Measurements from ENCODE around the gene INTS6L.
"Not testable (repeated sequence)": the region's sequence is repeated elsewhere in the genome, so short reads cannot be mapped to it uniquely, and the experiment has no call there.

The INTS6L gene

GRCh38 chrX:135595543-135595942 lies 75.1 kb downstream of the INTS6L start:
- H3K36me3 Mint-ChIP-seq (ENCODE audit: low read depth): no peaks in the 10 kb centered on the region
- H3K27ac Mint-ChIP-seq: no peak overlapping the region
- H3K27me3 Mint-ChIP-seq: peaks cover 5% of the 10 kb centered on the region
- intact Hi-C loops (cut with micrococcal nuclease): no loop called here
- no peaks in the 10 kb centered on the region for H3K4me1 Mint-ChIP-seq (ENCODE audit: low read depth)
- H3K4me3 Mint-ChIP-seq: no peak overlapping the region
- H3K9me3 Mint-ChIP-seq: no peaks in the 10 kb centered on the region

GRCh38 chrX:135596495-135596894 lies 76.0 kb downstream of the INTS6L start:
- no peaks in the 10 kb centered on the region for H3K9me3 Mint-ChIP-seq
- intact Hi-C loops (cut with micrococcal nuclease): loop anchor here (1.0 kb wide), 1 partner anchor 112 kb away; no protein-coding TSS in a partner anchor
- H3K27ac Mint-ChIP-seq: no peak overlapping the region
- H3K27me3 Mint-ChIP-seq: peaks cover 5% of the 10 kb centered on the region
- H3K4me1 Mint-ChIP-seq (ENCODE audit: low read depth): no peaks in the 10 kb centered on the region
- no peaks in the 10 kb centered on the region for H3K36me3 Mint-ChIP-seq (ENCODE audit: low read depth)
- H3K4me3 Mint-ChIP-seq: no peak overlapping the region

- Mint-ChIP-seq H3K4me3 (no peak overlapping the region), H3K27me3 (no peaks in the 10 kb centered on the region), H3K36me3 (ENCODE audit: low read depth) (no peaks in the 10 kb centered on the region), H3K4me1 (ENCODE audit: low read depth) (no peaks in the 10 kb centered on the region), H3K9me3 (no peaks in the 10 kb centered on the region), H3K27ac (no peak overlapping the region)
- intact Hi-C loops (cut with micrococcal nuclease): no loop called here
These were observed 85.4 kb downstream of the INTS6L start for GRCh38 chrX:135605906-135606305.

- H3K36me3 Mint-ChIP-seq (ENCODE audit: low read depth); intact Hi-C loops (cut with micrococcal nuclease); H3K4me1 Mint-ChIP-seq (ENCODE audit: low read depth); H3K9me3 Mint-ChIP-seq; H3K27ac Mint-ChIP-seq; H3K27me3 Mint-ChIP-seq; H3K4me3 Mint-ChIP-seq: not testable (repeated sequence)
These were observed 104.1 kb downstream of the INTS6L start for GRCh38 chrX:135624408-135625204.

GRCh38 chrX:135625995-135626394 lies 105.5 kb downstream of the INTS6L start:
- intact Hi-C loops (cut with micrococcal nuclease): no loop called here
- no peaks in the 10 kb centered on the region for H3K27me3 Mint-ChIP-seq
- no peaks in the 10 kb centered on the region for H3K36me3 Mint-ChIP-seq (ENCODE audit: low read depth)
- H3K4me1 Mint-ChIP-seq (ENCODE audit: low read depth): no peaks in the 10 kb centered on the region
- no peak overlapping the region for H3K27ac Mint-ChIP-seq
- no peaks in the 10 kb centered on the region for H3K9me3 Mint-ChIP-seq
- H3K4me3 Mint-ChIP-seq: no peak overlapping the region

GRCh38 chrX:135629342-135629741 lies 108.9 kb downstream of the INTS6L start:
- Mint-ChIP-seq H3K27me3 (no peaks in the 10 kb centered on the region), H3K27ac (no peak overlapping the region), H3K4me1 (ENCODE audit: low read depth) (no peaks in the 10 kb centered on the region), H3K36me3 (ENCODE audit: low read depth) (no peaks in the 10 kb centered on the region), H3K4me3 (no peak overlapping the region), H3K9me3 (no peaks in the 10 kb centered on the region)
- intact Hi-C loops (cut with micrococcal nuclease): no loop called here

Measured in dendritic cell treated with granulocyte-macrophage colony-stimulating factor and Interleukin-4, amounts not matched to agents 40 ng/mL and 50 ng/mL, for 4 days (primary cell).